NB4 (cell line): ENCODE data around the gene CORIN.

ENCODE experiments used
- DNase-seq: peaks from one replicate; pipeline ENCODE4 v3.0.0; 2010; ENCODE audit warnings: low read depth
- H3K4me3 ChIP-seq: one replicate; pipeline ENCODE4 v1.5.1; 2011; ENCODE audit warnings: mild to moderate bottlenecking, low read depth, low read length, moderate library complexity
- MYC ChIP-seq: IDR thresholded peaks from 2 replicates; pipeline ENCODE4 v1.6.1; 2011; ENCODE audit warnings: low read depth, low read length
- POLR2A ChIP-seq: IDR thresholded peaks from 2 replicates; pipeline ENCODE4 v1.6.1; 2011; ENCODE audit warnings: mild to moderate bottlenecking; ENCODE audit not compliant: insufficient read length; ENCODE audit errors: extremely low read depth
- TF ChIP-seq, protein P1 (sequence below): IDR thresholded peaks from one replicate; pipeline ENCODE4 v1.5.1; 2012; ENCODE audit warnings: low read depth, low read length
- TF ChIP-seq, protein P2 (sequence below): IDR thresholded peaks from 2 replicates; pipeline ENCODE4 v1.6.1; 2011; ENCODE audit warnings: low read depth, low read length

CORIN gene

DNA sequence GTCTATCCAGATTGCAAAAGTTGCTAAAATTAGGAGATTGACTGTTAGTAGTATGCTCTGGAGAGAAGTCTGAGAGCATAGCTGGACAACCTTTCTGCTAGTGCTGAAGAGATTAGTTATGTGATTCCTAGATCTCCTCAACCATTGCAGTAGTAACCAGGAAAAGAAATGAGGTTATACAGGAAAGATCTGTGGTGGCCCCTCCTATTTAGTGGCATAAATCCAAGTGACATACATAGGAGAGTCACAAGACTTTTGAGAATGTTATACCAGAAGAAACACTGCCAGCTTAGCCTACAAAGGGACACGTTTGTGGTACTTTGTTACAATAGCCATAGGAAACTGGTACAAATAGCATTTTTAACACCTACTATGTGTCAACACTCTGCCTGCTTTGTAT, 247.5 kb downstream of the CORIN start:
- H3K4me3 ChIP-seq: no peak overlapping the region
- no peak for DNase-seq
- TF ChIP-seq MYC (no peak), POLR2A (no peak)
- TF ChIP-seq, protein P1, sequence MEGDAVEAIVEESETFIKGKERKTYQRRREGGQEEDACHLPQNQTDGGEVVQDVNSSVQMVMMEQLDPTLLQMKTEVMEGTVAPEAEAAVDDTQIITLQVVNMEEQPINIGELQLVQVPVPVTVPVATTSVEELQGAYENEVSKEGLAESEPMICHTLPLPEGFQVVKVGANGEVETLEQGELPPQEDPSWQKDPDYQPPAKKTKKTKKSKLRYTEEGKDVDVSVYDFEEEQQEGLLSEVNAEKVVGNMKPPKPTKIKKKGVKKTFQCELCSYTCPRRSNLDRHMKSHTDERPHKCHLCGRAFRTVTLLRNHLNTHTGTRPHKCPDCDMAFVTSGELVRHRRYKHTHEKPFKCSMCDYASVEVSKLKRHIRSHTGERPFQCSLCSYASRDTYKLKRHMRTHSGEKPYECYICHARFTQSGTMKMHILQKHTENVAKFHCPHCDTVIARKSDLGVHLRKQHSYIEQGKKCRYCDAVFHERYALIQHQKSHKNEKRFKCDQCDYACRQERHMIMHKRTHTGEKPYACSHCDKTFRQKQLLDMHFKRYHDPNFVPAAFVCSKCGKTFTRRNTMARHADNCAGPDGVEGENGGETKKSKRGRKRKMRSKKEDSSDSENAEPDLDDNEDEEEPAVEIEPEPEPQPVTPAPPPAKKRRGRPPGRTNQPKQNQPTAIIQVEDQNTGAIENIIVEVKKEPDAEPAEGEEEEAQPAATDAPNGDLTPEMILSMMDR: no peak
- TF ChIP-seq, protein P2, sequence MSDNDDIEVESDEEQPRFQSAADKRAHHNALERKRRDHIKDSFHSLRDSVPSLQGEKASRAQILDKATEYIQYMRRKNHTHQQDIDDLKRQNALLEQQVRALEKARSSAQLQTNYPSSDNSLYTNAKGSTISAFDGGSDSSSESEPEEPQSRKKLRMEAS: no peak

DNA sequence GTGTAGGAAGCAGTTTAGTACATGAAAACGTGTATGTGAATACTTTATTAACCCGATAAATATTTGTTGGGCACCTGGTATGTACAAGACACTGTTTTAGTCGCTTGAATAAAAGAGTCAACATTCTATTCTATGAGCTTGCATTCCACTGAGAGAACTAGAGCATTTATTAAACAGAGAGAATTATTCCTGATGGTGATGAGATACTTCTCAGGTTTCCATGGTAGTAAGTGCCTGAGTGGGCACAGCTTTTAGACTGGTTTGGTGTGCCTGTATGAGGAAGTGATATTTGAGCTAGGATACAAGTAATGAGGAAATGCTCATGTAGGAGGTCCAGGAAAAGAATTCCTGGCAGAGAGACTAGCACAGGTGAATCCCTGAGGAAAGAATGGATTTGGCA, 258.6 kb downstream of the CORIN start:
- no peak overlapping the region for H3K4me3 ChIP-seq
- DNase-seq: no peak
- TF ChIP-seq MYC (no peak), POLR2A (no peak)
- TF ChIP-seq, protein P2: no peak
- TF ChIP-seq, protein P1: no peak

DNA sequence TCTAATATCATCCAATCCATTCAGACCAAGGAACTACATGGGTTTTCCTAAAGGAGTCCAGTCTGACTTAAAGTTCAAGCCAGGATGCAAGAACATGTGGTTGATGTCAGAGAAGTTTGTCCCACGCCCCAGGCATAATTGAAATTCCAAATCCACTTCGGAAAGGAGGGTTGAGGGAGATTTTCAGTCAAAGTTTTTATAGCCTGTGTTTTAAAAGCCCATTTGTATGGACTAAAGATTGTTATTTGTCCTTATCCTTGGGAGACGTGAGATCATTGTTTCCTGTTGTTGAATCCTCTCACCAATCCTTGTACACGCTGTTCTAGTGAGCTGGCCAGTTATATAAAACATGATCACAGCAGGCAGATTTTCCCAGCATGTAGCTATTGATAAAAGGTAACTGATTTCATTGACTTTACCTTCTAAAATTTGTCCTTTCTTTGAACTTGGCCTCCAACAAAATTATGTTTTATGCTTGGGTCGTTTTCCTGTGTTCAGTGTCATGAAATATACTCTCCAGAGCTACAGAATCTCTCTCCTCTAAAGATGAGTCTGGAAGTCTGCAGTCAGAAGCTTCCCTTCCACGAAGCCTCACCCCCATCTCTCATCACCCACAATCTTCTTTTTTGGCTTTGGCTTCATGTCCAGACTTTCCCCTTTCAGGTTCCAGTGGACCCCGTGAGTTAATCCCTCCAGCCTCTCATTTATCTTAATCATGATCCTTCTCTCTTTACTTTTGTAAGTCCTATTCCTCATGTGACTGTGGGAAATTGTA, 259.9 kb downstream of the CORIN start:
- TF ChIP-seq, protein P2: no peak
- TF ChIP-seq POLR2A (no peak), MYC (no peak)
- TF ChIP-seq, protein P1: no peak
- DNase-seq: no peak
- H3K4me3 ChIP-seq: no peak overlapping the region

DNA sequence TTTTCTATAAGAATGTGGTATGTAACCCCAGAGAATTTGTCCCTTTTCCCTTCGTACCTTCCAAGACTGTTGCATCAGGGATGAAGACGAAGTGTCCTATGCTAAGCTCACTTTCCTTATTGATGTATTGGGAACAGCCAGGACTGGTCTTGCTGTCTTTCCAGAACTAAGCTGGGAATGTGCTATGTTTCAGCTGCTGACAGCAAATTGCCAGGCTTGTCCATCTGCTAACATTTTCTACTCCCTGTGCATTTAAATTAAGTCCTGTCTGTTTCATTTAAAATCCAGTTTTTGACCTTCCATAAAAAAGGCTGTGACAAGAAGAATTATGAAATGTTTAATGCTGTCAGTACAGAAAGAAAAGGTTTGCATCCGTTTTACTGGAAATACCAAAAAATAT, 264.9 kb downstream of the CORIN start:
- TF ChIP-seq, protein P1: no peak
- TF ChIP-seq MYC (no peak), POLR2A (no peak)
- TF ChIP-seq, protein P2: no peak
- no peak overlapping the region for H3K4me3 ChIP-seq
- DNase-seq: no peak

DNA sequence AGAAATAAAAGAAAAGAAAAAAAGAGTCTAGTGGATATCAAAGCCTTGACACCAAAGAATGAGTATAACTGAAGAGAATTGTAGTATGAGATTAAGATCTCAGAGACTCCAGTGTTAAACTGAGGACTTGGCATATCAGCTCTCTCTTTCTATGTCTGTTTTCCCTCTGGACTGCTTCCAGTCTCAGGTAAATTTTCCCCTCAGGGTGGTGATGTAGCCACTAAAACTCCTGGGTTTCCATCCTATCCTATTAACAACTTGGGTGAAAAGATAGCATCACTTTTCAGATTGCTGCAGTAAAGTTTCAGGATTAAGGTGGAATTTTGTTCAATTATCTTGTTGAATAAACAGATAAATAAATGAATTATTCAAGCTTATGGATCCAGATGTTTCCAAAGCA, 267.1 kb downstream of the CORIN start:
- TF ChIP-seq, protein P2: no peak
- TF ChIP-seq MYC (no peak), POLR2A (no peak)
- TF ChIP-seq, protein P1: no peak
- H3K4me3 ChIP-seq: no peak overlapping the region
- DNase-seq: no peak
